HCT116 (cell line): ENCODE data around the gene CMTM8. TPM values are rescaled to one million over a fixed set of nuclear protein-coding genes. Genes with fewer than 3 reads are reported as not detected.

Source experiments
- ATAC-seq: fragments of 200-7000 bp; cut with Tn5 transposase; 2 replicates; pipeline ENCODE4 v1.9.1; 2020; ENCODE audit warnings: mild to moderate bottlenecking, moderate library complexity
- BruUV-seq: library from RNA; stranded (reverse); fragments of 400-500 nt; replicated peaks from 2 replicates; lab custom pipeline; 2021; lab: Mats Ljungman, UMichigan
- CTCF ChIA-PET: fragments of 300-600 bp; sonication (Branson Sonifier 250); formaldehyde crosslinking; loops from one replicate; lab custom pipeline; 2021; ENCODE audit warnings: antibody characterized with exemption; lab: Charles Lee
- POLR2A ChIA-PET: fragments of 300-600, 350-600 bp; sonication (Branson Sonifier 250); formaldehyde crosslinking; loops from one replicate; lab custom pipeline; 2021; ENCODE audit warnings: antibody characterized with exemption; lab: Charles Lee
- RAD21 ChIA-PET, 2 experiments: fragments of 300-600 bp; sonication (Branson Sonifier 250); formaldehyde crosslinking; loops; one replicate each; lab custom pipeline; 2023; ENCODE audit warnings: low total read pairs in 2 of 2; ENCODE audit not compliant: uncharacterized antibody in 2 of 2, unreplicated experiment in 2 of 2, low non-redundant PET in 1 of 2; lab: Charles Lee
- DNase-seq: peaks from one replicate; pipeline ENCODE4 v3.0.0-alpha.2; 2010; ENCODE audit warnings: low read depth, low spot score
- H2AFZ ChIP-seq: fragments of 200-600 bp; shearing (Covaris generic), sonication (generic); 2 replicates; pipeline ENCODE4 v1.6.1; 2017; ENCODE audit warnings: low read depth, mixed run types, mixed read lengths, antibody characterized with exemption, low read length; ENCODE audit not compliant: poor library complexity, severe bottlenecking
- H3K27ac ChIP-seq: 2 replicates; pipeline ENCODE4 v1.5.1; 2012; ENCODE audit warnings: low read depth, low read length
- H3K27me3 ChIP-seq: fragments of 200-600 bp; sonication (generic); 2 replicates; pipeline ENCODE4 v1.6.1; 2016; ENCODE audit warnings: mixed run types, low read length, mixed read lengths; ENCODE audit not compliant: insufficient read depth
- H3K36me3 ChIP-seq, 2 experiments: fragments of 200-500 bp in 1 of 2; fragments of 200-600 bp in 1 of 2; sonication (Bioruptor generic) in 1 of 2; sonication (generic) in 1 of 2; 2 replicates each; pipeline versions ENCODE4 v1.5.1 to v1.6.1; 2014 to 2016; ENCODE audit warnings: low read length in 2 of 2, inconsistent platforms in 1 of 2, mixed read lengths in 1 of 2, mixed run types in 1 of 2; ENCODE audit not compliant: insufficient read depth in 2 of 2, control insufficient read depth in 1 of 2
- H3K4me1 ChIP-seq, 2 experiments: fragments of 200-600 bp in 1 of 2; sonication (generic) in 1 of 2; 2 replicates each; pipeline versions ENCODE4 v1.5.1 to v1.6.1; 2012 to 2017; ENCODE audit warnings: low read length in 2 of 2, inconsistent platforms in 1 of 2, mild to moderate bottlenecking in 1 of 2, mixed read lengths in 1 of 2, mixed run types in 1 of 2, moderate library complexity in 1 of 2; ENCODE audit not compliant: insufficient read depth in 2 of 2, control insufficient read depth in 1 of 2
- H3K4me2 ChIP-seq: fragments of 200-600 bp; sonication (generic); 2 replicates; pipeline ENCODE4 v1.6.1; 2017; ENCODE audit warnings: mixed run types, low read length, mixed read lengths
- H3K4me3 ChIP-seq, 2 experiments: fragments of 200-600 bp in 1 of 2; sonication (generic) in 1 of 2; replicated peaks in 1 of 2; 2 replicates each; pipeline ENCODE4 v1.5.1; 2011 to 2016; ENCODE audit warnings: low read length in 2 of 2, control low read depth in 1 of 2, low read depth in 1 of 2, mild to moderate bottlenecking in 1 of 2, mixed read lengths in 1 of 2, mixed run types in 1 of 2
- H3K79me2 ChIP-seq: fragments of 200-600 bp; sonication (generic); 2 replicates; pipeline ENCODE4 v1.6.1; 2017; ENCODE audit warnings: mild to moderate bottlenecking, mixed run types, low read length, moderate library complexity, mixed read lengths; ENCODE audit not compliant: insufficient read depth
- H3K9ac ChIP-seq: fragments of 200-600 bp; sonication (generic); 2 replicates; pipeline ENCODE4 v1.6.1; 2016; ENCODE audit warnings: low read length, mixed read lengths
- H3K9me2 ChIP-seq: fragments of 200-600 bp; sonication (generic), shearing (Covaris generic); 2 replicates; pipeline ENCODE4 v1.6.1; 2017; ENCODE audit warnings: mixed run types, mild to moderate bottlenecking, moderate library complexity; ENCODE audit not compliant: insufficient read depth
- H3K9me3 ChIP-seq, 2 experiments: fragments of 200-500 bp in 1 of 2; fragments of 200-600 bp in 1 of 2; sonication (Bioruptor generic) in 1 of 2; sonication (generic) in 1 of 2; 2 replicates each; pipeline ENCODE4 v1.6.1; 2014 to 2017; ENCODE audit warnings: low read length in 2 of 2, mixed read lengths in 2 of 2, inconsistent platforms in 1 of 2, low read depth in 1 of 2, mild to moderate bottlenecking in 1 of 2, mixed run types in 1 of 2, moderate library complexity in 1 of 2; ENCODE audit not compliant: control insufficient read depth in 1 of 2, insufficient read depth in 1 of 2
- H4K20me1 ChIP-seq: fragments of 200-600 bp; sonication (generic), shearing (Covaris generic); 2 replicates; pipeline ENCODE4 v1.6.1; 2017; ENCODE audit warnings: mixed run types, mild to moderate bottlenecking, moderate library complexity; ENCODE audit not compliant: insufficient read depth
- CBX3 ChIP-seq: IDR thresholded peaks from 2 replicates; pipeline ENCODE4 v1.6.1; 2012; ENCODE audit warnings: low read depth
- CEBPB ChIP-seq: IDR thresholded peaks from 2 replicates; pipeline ENCODE4 v1.6.1; 2012; ENCODE audit warnings: low read depth
- EZH2phosphoT487 ChIP-seq: fragments of 200-600 bp; IDR thresholded peaks from 2 replicates; pipeline ENCODE4 v1.6.1; 2018; ENCODE audit warnings: antibody characterized with exemption, borderline replicate concordance
- MAX ChIP-seq: IDR thresholded peaks from 2 replicates; pipeline ENCODE4 v1.6.1; 2012
- POLR2AphosphoS5 ChIP-seq: IDR thresholded peaks from 2 replicates; pipeline ENCODE4 v1.6.1; 2011; ENCODE audit warnings: mild to moderate bottlenecking, low read depth, low read length, moderate library complexity
- RAD21 ChIP-seq: IDR thresholded peaks from 2 replicates; pipeline ENCODE4 v1.6.1; 2012; ENCODE audit warnings: low read depth, mild to moderate bottlenecking
- SIN3A ChIP-seq: IDR thresholded peaks from 2 replicates; pipeline ENCODE4 v1.6.1; 2012; ENCODE audit warnings: low read depth
- SP1 ChIP-seq: IDR thresholded peaks from 2 replicates; pipeline ENCODE4 v1.6.1; 2012; ENCODE audit warnings: low read depth
- YY1 ChIP-seq: IDR thresholded peaks from 2 replicates; pipeline ENCODE4 v1.6.1; 2011; ENCODE audit warnings: low read length, low read depth, moderate library complexity, mild to moderate bottlenecking; ENCODE audit not compliant: insufficient replicate concordance; ENCODE audit errors: extremely low read depth
- ZFX ChIP-seq: fragments of 450-650 bp; IDR thresholded peaks from 2 replicates; pipeline ENCODE4 v1.6.1; 2017
- intact Hi-C: fragments of 100-400 bp; cut with micrococcal nuclease; formaldehyde crosslinking; loops from 2 replicates; pipeline ENCODE4 v1.10.0; 2022
- total RNA-seq: library from RNA; stranded (reverse); gene quantifications from one replicate; pipeline ENCODE4 v1.2.1, GENCODE V29; 2021; ENCODE audit not compliant: unreplicated experiment
- TF ChIP-seq, protein P1 (sequence below), 3 experiments: fragments of 200-600 bp in 1 of 3; sonication (generic) in 1 of 3; IDR thresholded peaks in 2 of 3; conservative IDR thresholded peaks in 1 of 3; 2 replicates each; pipeline ENCODE4 v1.5.1; 2012 to 2017; ENCODE audit warnings: low read depth in 2 of 3, low read length in 2 of 3, antibody characterized with exemption in 1 of 3, borderline replicate concordance in 1 of 3, control low read depth in 1 of 3, mild to moderate bottlenecking in 1 of 3, mixed read lengths in 1 of 3, mixed run types in 1 of 3, moderate library complexity in 1 of 3; ENCODE audit not compliant: insufficient read depth in 1 of 3

The CMTM8 gene
- total RNA-seq, 1 experiment from 2014 or later: 19.4 TPM

DNA sequence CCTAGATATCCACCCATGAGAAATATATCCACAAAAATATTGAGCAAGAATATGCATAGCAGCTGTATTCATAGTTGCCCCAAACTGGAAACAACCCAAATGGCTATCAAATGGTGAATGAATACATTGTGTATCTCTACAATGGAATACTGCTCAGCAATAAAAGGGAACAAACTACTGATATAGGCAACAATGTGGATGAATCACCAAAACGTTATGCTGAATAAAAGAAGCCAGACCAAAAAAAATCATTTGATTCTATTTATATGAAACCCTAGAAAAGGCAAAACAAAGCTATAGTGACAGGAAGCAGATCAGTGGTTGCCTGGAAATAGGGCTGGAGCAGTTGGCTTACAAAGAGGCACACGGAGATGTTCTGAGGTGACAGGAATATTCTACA is 137.6 kb downstream of the CMTM8 start:
- Histone ChIP-seq H2AFZ (no peak overlapping the region), H4K20me1 (no peaks in the 10 kb centered on the region), H3K27ac (no peak overlapping the region), H3K27me3 (no peaks in the 10 kb centered on the region), H3K36me3 (no peaks in the 10 kb centered on the region), H3K9me2 (no peaks in the 10 kb centered on the region), H3K4me1 (peaks cover 0 to 4% of the 10 kb centered on the region in 2 experiments; a peak in 1 of 4 replicates), H3K4me3 (no peak overlapping the region), H3K9me3 (no peaks in the 10 kb centered on the region), H3K79me2 (no peaks in the 10 kb centered on the region), H3K4me2 (no peak overlapping the region), H3K9ac (no peak overlapping the region)
- ChIA-PET RAD21 (interaction anchor here in 1 of 2 experiments (0.7 to 2.1 kb wide), 2 partner anchors 92 to 94 kb away, joined by 3 to 8 read pairs (median 4); no protein-coding TSS in a partner anchor), CTCF (interaction anchor here (1.9 to 4.1 kb wide), 5 partner anchors 11 to 289 kb away, joined by 6 to 39 read pairs (median 13); partner anchors contain the start of gene CMTM7), POLR2A (no interaction called here)
- TF ChIP-seq SIN3A (no peak), MAX (no peak), EZH2phosphoT487 (no peak), YY1 (no peak), CBX3 (no peak), CEBPB (no peak), ZFX (no peak), POLR2AphosphoS5 (no peak), SP1 (no peak), RAD21 (no peak)
- TF ChIP-seq, protein P1, sequence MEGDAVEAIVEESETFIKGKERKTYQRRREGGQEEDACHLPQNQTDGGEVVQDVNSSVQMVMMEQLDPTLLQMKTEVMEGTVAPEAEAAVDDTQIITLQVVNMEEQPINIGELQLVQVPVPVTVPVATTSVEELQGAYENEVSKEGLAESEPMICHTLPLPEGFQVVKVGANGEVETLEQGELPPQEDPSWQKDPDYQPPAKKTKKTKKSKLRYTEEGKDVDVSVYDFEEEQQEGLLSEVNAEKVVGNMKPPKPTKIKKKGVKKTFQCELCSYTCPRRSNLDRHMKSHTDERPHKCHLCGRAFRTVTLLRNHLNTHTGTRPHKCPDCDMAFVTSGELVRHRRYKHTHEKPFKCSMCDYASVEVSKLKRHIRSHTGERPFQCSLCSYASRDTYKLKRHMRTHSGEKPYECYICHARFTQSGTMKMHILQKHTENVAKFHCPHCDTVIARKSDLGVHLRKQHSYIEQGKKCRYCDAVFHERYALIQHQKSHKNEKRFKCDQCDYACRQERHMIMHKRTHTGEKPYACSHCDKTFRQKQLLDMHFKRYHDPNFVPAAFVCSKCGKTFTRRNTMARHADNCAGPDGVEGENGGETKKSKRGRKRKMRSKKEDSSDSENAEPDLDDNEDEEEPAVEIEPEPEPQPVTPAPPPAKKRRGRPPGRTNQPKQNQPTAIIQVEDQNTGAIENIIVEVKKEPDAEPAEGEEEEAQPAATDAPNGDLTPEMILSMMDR (IDR thresholded peaks at IDR 0.05 in 2 of 3, conservative IDR thresholded peaks at IDR 0.05 in 1 of 3; ENCODE audit: borderline replicate concordance in 1 of 3, insufficient read depth in 1 of 3, low read depth in 2 of 3, low read length in 2 of 3): no peak
- ATAC-seq (no peak), DNase-seq (no peak)
- intact Hi-C loops: no loop called here
- BruUV-seq: no TSS peak
